ENCODE data around the gene PFDN5. TPM values are rescaled to one million over a fixed set of nuclear protein-coding genes. Genes with fewer than 3 reads are reported as not detected.
A peak's percentile ranks its signal among the peaks of the same experiment; 100 is the strongest.

Gene PFDN5
- total RNA-seq, 4 donors from 2014 or later, result 390 to 782 (median 568) TPM

GRCh38 chr12:53300187-53300586, 4.8 kb downstream of the PFDN5 start:
- H3K9me3 ChIP-seq, result no peaks in the 10 kb centered on the region
- H3K27me3 ChIP-seq, result no peaks in the 10 kb centered on the region
- peak overlapping the region; percentile 51 to 83 for H3K4me3 ChIP-seq
- TF ChIP-seq POLR2A (IDR thresholded peaks at IDR 0.05) (no peak), CTCF (IDR thresholded peaks at IDR 0.05) (no peak), POLR2AphosphoS5 (IDR thresholded peaks at IDR 0.05) (no peak), EP300 (IDR thresholded peaks at IDR 0.05) (no peak)
- no peak for ATAC-seq
- peak overlapping the region in 3 of 4 donors; percentile 77 to 81 (median 81) for H3K27ac ChIP-seq
- H3K36me3 ChIP-seq, result peaks cover 0 to 54% of the 10 kb centered on the region in 2 donors
- 0 to 3% methylated on average over 5 to 9 of the region's 12 CpGs for WGBS, 2 donors (ENCODE audit: low coverage in 1 of 2)
- H3K4me1 ChIP-seq, result peaks cover 4 to 77% (median 33%) of the 10 kb centered on the region in 3 donors

GRCh38 chr12:53302903-53303302, 7.6 kb downstream of the PFDN5 start:
- TF ChIP-seq CTCF (IDR thresholded peaks at IDR 0.05), result no peak
- TF ChIP-seq EP300 (IDR thresholded peaks at IDR 0.05), result no peak
- no peak for TF ChIP-seq POLR2AphosphoS5 (IDR thresholded peaks at IDR 0.05)
- no peak for TF ChIP-seq POLR2A (IDR thresholded peaks at IDR 0.05)
- WGBS, 2 donors (ENCODE audit: low coverage in 1 of 2), result 100% methylated on average over 1 of the region's 5 CpGs; no CpG with 5 or more reads in 1 of the 2 donors
- Histone ChIP-seq H3K4me1 (peaks cover 0 to 55% (median 18%) of the 10 kb centered on the region in 3 donors), H3K36me3 (peaks cover 0 to 77% of the 10 kb centered on the region in 2 donors), H3K4me3 (no peak overlapping the region), H3K9me3 (no peaks in the 10 kb centered on the region), H3K27ac (no peak overlapping the region), H3K27me3 (no peaks in the 10 kb centered on the region)
- no peak for ATAC-seq

- WGBS, 2 donors (ENCODE audit: low coverage in 1 of 2), result 70 to 90% methylated on average over 2 of the region's 10 CpGs
- TF ChIP-seq EP300 (IDR thresholded peaks at IDR 0.05), result no peak
- no peak for TF ChIP-seq POLR2A (IDR thresholded peaks at IDR 0.05)
- no peak for TF ChIP-seq POLR2AphosphoS5 (IDR thresholded peaks at IDR 0.05)
- TF ChIP-seq CTCF (IDR thresholded peaks at IDR 0.05), result no peak
- H3K36me3 ChIP-seq, result peaks cover 0 to 97% of the 10 kb centered on the region in 2 donors
Observed at GRCh38 chr12:53306826-53307225, 11.5 kb downstream of the PFDN5 start.

GRCh38 chr12:53308276-53308675, 12.9 kb downstream of the PFDN5 start:
- peaks cover 0 to 91% of the 10 kb centered on the region in 2 donors for H3K36me3 ChIP-seq
- H3K9me3 ChIP-seq, result no peaks in the 10 kb centered on the region
- peaks cover 0 to 3% (median 0%) of the 10 kb centered on the region in 3 donors for H3K4me1 ChIP-seq
- H3K27ac ChIP-seq, result peak overlapping the region in 1 of 4 donors; percentile 14
- WGBS, 2 donors (ENCODE audit: low coverage in 1 of 2), result 54 to 75% methylated on average over 2 of the region's 4 CpGs
- no peaks in the 10 kb centered on the region for H3K27me3 ChIP-seq
- TF ChIP-seq POLR2AphosphoS5 (IDR thresholded peaks at IDR 0.05) (no peak), CTCF (IDR thresholded peaks at IDR 0.05) (no peak), EP300 (IDR thresholded peaks at IDR 0.05) (no peak), POLR2A (IDR thresholded peaks at IDR 0.05) (no peak)
- ATAC-seq, result no peak
- H3K4me3 ChIP-seq, result no peak overlapping the region

More at GRCh38 chr12:53306826-53307225, 11.5 kb downstream of the PFDN5 start:
- Histone ChIP-seq H3K27me3 (no peaks in the 10 kb centered on the region), H3K27ac (no peak overlapping the region), H3K4me1 (peaks cover 0 to 17% (median 0%) of the 10 kb centered on the region in 3 donors), H3K4me3 (no peak overlapping the region), H3K9me3 (no peaks in the 10 kb centered on the region)
- ATAC-seq, result no peak

DNA sequence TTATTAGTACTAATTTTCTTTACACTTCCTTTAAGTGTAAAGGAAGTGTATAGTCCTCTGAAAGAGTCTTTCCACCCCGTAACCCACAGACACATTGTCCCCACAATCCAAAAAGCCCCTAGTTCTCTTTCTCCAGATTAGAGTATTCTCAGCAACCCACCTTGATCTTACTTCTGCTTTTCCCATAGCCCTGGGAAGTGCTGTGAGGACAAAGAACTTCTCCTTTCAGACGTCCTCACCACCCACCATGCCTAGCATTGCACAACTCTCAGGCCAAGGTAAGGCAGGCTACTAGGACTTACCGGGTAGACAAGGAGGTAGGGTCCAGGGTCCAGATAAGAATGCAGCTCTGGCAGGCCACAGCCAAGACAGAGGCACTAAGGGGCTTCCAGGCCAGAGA, 18.7 kb downstream of the PFDN5 start:
- TF ChIP-seq POLR2A (IDR thresholded peaks at IDR 0.05) (no peak), EP300 (IDR thresholded peaks at IDR 0.05) (no peak), POLR2AphosphoS5 (IDR thresholded peaks at IDR 0.05) (no peak), CTCF (IDR thresholded peaks at IDR 0.05) (no peak)
- Histone ChIP-seq H3K9me3 (no peaks in the 10 kb centered on the region), H3K27me3 (no peaks in the 10 kb centered on the region), H3K4me3 (no peak overlapping the region), H3K36me3 (peaks cover 0 to 90% of the 10 kb centered on the region in 2 donors), H3K4me1 (peaks cover 0 to 12% (median 0%) of the 10 kb centered on the region in 3 donors), H3K27ac (no peak overlapping the region)
- WGBS, 2 donors (ENCODE audit: low coverage in 1 of 2), result 86 to 100% methylated on average over 1 of the region's 3 CpGs
- no peak for ATAC-seq
